Mesothelial cell of epicardium (in vitro differentiated cells): ENCODE measurements around the gene COL4A1. TPM values are rescaled to one million over a fixed set of nuclear protein-coding genes. Genes with fewer than 3 reads are reported as not detected.
A peak's percentile ranks its signal among the peaks of the same experiment; 100 is the strongest.

Source experiments
- DNase-seq, 2 experiments: peaks; one replicate each; pipeline ENCODE4 v3.0.0; 2021; ENCODE audit warnings: low spot score in 2 of 2; ENCODE audit not compliant: unreplicated experiment in 2 of 2
- H3K27ac Mint-ChIP-seq: 2 replicates; pipeline ENCODE4 v1.8.0; 2021; ENCODE audit warnings: mixed read lengths
- H3K27me3 Mint-ChIP-seq: 2 replicates; pipeline ENCODE4 v1.8.0; 2021; ENCODE audit warnings: low read depth, mixed read lengths
- H3K36me3 Mint-ChIP-seq: 2 replicates; pipeline ENCODE4 v1.8.0; 2021; ENCODE audit warnings: mixed read lengths
- H3K4me1 Mint-ChIP-seq: 2 replicates; pipeline ENCODE4 v1.8.0; 2021; ENCODE audit warnings: mixed read lengths
- H3K4me3 Mint-ChIP-seq: 2 replicates; pipeline ENCODE4 v1.8.0; 2021; ENCODE audit warnings: mild to moderate bottlenecking, moderate library complexity, mixed read lengths
- H3K9me3 Mint-ChIP-seq: 2 replicates; pipeline ENCODE4 v1.8.0; 2021; ENCODE audit warnings: mixed read lengths
- CTCF ChIP-seq: fragments of 200-600 bp; sonication (generic); IDR thresholded peaks from one replicate; pipeline ENCODE4 v1.5.0; 2021; ENCODE audit warnings: antibody characterized with exemption; ENCODE audit not compliant: unreplicated experiment
- total RNA-seq: library from RNA; stranded (reverse); gene quantifications from 3 replicates; pipeline ENCODE4 v1.2.1, GENCODE V29; 2021

COL4A1 gene
- total RNA-seq, 1 donor from 2014 or later, result 362 TPM

GRCh38 chr13:110259651-110260050, 47.3 kb downstream of the COL4A1 start:
- H3K9me3 Mint-ChIP-seq, result no peaks in the 10 kb centered on the region
- DNase-seq, result no peak
- H3K4me3 Mint-ChIP-seq, result no peak overlapping the region
- peaks cover 35% of the 10 kb centered on the region for H3K4me1 Mint-ChIP-seq
- H3K27me3 Mint-ChIP-seq, result no peaks in the 10 kb centered on the region
- no peaks in the 10 kb centered on the region for H3K36me3 Mint-ChIP-seq
- no peak overlapping the region for H3K27ac Mint-ChIP-seq
- TF ChIP-seq CTCF, result no peak

GRCh38 chr13:110258876-110259631, 47.9 kb downstream of the COL4A1 start:
- Mint-ChIP-seq H3K9me3 (no peaks in the 10 kb centered on the region), H3K27me3 (no peaks in the 10 kb centered on the region), H3K4me1 (peaks cover 33% of the 10 kb centered on the region), H3K27ac (no peak overlapping the region), H3K36me3 (no peaks in the 10 kb centered on the region), H3K4me3 (no peak overlapping the region)
- TF ChIP-seq CTCF, result no peak
- no peak for DNase-seq

- no peak for DNase-seq
- no peaks in the 10 kb centered on the region for H3K9me3 Mint-ChIP-seq
- no peaks in the 10 kb centered on the region for H3K36me3 Mint-ChIP-seq
- H3K27me3 Mint-ChIP-seq, result no peaks in the 10 kb centered on the region
- no peak for TF ChIP-seq CTCF
- peaks cover 21% of the 10 kb centered on the region for H3K4me1 Mint-ChIP-seq
- H3K27ac Mint-ChIP-seq, result no peak overlapping the region
- no peak overlapping the region for H3K4me3 Mint-ChIP-seq
Observed at GRCh38 chr13:110257408-110257807, 49.5 kb downstream of the COL4A1 start.

GRCh38 chr13:110256126-110256905, 50.6 kb downstream of the COL4A1 start:
- no peaks in the 10 kb centered on the region for H3K9me3 Mint-ChIP-seq
- DNase-seq, result no peak
- peaks cover 16% of the 10 kb centered on the region for H3K4me1 Mint-ChIP-seq
- H3K27me3 Mint-ChIP-seq, result no peaks in the 10 kb centered on the region
- H3K36me3 Mint-ChIP-seq, result no peaks in the 10 kb centered on the region
- no peak overlapping the region for H3K27ac Mint-ChIP-seq
- H3K4me3 Mint-ChIP-seq, result no peak overlapping the region
- no peak for TF ChIP-seq CTCF

GRCh38 chr13:110254751-110255553, 52.0 kb downstream of the COL4A1 start:
- Mint-ChIP-seq H3K36me3 (no peaks in the 10 kb centered on the region), H3K4me3 (no peak overlapping the region), H3K27me3 (no peaks in the 10 kb centered on the region), H3K27ac (peak overlapping the region; percentile 58), H3K4me1 (peaks cover 27% of the 10 kb centered on the region), H3K9me3 (no peaks in the 10 kb centered on the region)
- no peak for TF ChIP-seq CTCF
- DNase-seq, result no peak
